Testis (tissue), 2 donors: ENCODE results near the gene SLAMF1.

Source experiments
- POLR2A ChIP-seq: fragments of 450-650 bp; IDR thresholded peaks from one replicate; pipeline ENCODE4 v1.6.1; 2017; ENCODE audit warnings: antibody characterized with exemption, mild to moderate bottlenecking, moderate library complexity
- TF ChIP-seq, protein P1 (sequence below), 3 experiments: fragments of 450-650 bp in 2 of 3; fragments of 200-600 bp in 1 of 3; sonication (generic) in 1 of 3; IDR thresholded peaks; one replicate each; pipeline ENCODE4 v1.5.1; 2016 to 2019; ENCODE audit warnings: antibody characterized with exemption in 3 of 3, mild to moderate bottlenecking in 2 of 3, moderate library complexity in 1 of 3

- TF ChIP-seq, protein P1, sequence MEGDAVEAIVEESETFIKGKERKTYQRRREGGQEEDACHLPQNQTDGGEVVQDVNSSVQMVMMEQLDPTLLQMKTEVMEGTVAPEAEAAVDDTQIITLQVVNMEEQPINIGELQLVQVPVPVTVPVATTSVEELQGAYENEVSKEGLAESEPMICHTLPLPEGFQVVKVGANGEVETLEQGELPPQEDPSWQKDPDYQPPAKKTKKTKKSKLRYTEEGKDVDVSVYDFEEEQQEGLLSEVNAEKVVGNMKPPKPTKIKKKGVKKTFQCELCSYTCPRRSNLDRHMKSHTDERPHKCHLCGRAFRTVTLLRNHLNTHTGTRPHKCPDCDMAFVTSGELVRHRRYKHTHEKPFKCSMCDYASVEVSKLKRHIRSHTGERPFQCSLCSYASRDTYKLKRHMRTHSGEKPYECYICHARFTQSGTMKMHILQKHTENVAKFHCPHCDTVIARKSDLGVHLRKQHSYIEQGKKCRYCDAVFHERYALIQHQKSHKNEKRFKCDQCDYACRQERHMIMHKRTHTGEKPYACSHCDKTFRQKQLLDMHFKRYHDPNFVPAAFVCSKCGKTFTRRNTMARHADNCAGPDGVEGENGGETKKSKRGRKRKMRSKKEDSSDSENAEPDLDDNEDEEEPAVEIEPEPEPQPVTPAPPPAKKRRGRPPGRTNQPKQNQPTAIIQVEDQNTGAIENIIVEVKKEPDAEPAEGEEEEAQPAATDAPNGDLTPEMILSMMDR (IDR thresholded peaks at IDR 0.05) = no peak
- TF ChIP-seq POLR2A = no peak
Observed at GRCh38 chr1:160577671-160578070, 69.2 kb downstream of the SLAMF1 start.
